NCI-H128 (cell line): ENCODE results near the gene FBXO5.
A peak's percentile ranks its signal among the peaks of the same experiment; 100 is the strongest.
"Not testable (repeated sequence)": the region's sequence is repeated elsewhere in the genome, so short reads cannot be mapped to it uniquely, and the experiment has no call there.

Source experiments
- DNase-seq: peaks from one replicate; lab custom pipeline; 2025; ENCODE audit not compliant: unreplicated experiment; lab: John Stamatoyannopoulos, UW

Gene FBXO5

DNA sequence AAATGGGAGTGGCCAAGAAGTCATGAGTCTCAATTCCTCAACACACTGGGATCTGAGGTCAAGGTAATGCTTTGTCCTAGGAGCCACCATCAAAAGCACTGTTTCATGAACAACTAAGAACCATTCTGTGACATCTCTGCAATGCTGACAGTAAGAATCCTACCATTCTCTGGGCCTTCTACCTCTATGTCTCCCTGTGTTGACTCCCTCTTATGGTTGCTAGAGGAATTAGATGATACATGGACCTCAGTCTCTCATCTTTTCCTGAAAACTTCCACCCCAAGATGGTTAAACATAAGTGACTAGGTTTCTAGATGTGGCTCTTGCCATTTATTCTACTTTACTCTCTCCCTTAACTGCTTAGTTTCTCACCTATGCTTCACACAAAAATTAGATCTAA is 10.6 kb upstream of the FBXO5 start:
- DNase-seq, result no peak

GRCh38 chr6:152986978-152987377 is 4.1 kb upstream of the FBXO5 start:
- DNase-seq, result no peak

- DNase-seq, result not testable (repeated sequence)
Observed at GRCh38 chr6:152985300-152985699, 2.5 kb upstream of the FBXO5 start.

DNA sequence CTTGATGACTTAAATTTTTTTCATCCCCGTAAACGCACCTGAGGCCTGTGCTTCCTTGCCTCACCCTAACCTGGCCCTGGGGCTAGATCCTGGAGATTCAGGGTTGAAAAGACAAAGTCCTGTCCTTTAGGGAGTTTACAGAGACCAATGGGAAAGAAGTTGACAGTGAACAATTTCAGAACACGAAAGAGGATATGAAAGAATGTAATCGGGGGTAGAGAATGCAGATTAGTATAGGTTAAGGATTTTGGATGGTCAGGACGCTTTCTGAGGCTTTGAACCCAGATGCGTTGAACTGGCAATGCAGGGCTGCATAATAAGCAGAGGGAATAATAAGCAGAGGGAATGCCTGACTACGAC is 1.7 kb upstream of the FBXO5 start:
- no peak for DNase-seq

GRCh38 chr6:152983637-152984512 is 1.0 kb upstream of the FBXO5 start:
- DNase-seq, result peak; percentile 95

DNA sequence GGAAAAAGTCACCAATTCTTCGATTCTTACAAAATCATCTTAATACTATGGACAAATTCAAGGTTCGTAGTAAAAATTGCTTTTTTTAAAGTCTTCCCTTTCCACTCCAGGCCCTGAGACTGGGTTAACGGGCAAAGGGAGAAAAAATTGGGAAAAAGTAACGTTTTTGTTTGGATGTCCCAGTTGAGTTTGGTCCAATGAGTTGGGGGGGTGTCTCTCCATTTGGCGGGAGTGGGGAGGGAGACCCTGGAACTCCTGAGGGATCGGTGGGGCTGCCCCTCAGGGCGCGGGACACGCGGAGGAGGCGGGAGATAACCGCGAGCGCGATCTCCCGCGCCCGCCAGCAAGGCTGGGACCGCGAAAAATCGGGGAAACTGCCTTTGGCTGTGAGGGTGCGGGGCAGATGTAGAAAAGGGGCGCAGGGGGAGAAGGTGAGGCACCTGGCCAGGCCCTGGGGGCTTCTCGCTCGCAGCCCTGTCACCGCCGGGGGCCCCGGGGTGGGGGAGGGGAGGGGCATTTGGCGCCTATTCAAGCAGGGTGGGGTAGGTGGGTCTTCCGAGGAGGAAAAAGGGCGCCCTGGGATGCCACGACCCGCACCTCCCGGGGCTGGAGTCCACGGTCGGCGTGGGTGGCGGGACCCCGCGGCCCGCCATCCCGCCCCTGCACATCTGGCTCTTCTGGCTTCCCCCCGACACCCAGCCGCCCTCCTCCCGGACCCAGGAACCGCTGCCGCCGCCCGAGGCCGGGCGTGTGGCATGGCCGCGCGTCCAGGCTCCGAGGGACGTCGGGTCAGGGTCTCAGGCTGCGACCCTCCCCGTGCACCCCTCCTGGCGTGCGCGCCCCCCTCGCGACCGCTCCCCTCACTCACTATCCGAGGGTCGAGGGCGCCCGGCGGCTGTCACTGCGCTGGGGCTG is 595 bp downstream of the FBXO5 start:
- no peak for DNase-seq

GRCh38 chr6:152981219-152981618 is 1.6 kb downstream of the FBXO5 start:
- DNase-seq, result no peak

DNA sequence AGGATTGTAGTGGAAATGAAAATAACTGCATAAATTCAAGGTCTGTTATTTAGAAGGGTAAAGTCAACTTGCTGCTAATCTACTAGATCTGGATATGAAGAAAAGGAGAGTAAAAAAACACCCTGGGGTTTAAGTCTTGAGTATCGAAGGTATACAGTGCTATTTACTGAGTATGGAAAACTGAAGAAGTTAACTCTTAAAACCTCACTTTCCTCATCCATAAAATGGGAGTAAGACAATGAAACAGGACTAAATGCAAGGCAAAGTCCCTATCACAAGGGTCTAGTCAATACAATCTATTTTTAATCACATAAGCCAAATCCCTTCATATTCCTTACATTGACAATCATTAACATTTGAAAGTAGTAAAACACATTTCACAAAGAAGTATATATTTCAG is 2.2 kb downstream of the FBXO5 start:
- DNase-seq, result no peak

- DNase-seq, result no peak
Observed at GRCh38 chr6:152979116-152979515, 3.7 kb downstream of the FBXO5 start.

DNA sequence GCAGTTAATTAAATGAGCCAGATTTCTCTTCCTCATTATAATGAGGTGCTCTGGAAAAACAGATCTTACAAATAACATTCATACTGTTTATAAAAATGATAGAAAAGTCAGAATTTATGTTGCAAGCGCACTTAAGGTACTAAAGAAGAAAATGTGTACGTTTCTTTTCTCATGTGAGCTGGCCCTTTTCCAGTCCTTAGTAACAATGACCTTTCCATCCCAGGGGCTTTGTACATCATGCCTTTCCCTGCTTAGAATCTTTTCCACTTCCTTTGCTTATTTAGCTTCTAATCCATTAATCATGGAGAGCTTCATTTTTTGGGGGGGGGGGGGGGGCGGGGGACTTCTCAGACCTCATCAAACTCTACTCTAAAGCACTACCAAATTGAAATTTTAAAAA is 4.8 kb downstream of the FBXO5 start:
- no peak for DNase-seq

DNA sequence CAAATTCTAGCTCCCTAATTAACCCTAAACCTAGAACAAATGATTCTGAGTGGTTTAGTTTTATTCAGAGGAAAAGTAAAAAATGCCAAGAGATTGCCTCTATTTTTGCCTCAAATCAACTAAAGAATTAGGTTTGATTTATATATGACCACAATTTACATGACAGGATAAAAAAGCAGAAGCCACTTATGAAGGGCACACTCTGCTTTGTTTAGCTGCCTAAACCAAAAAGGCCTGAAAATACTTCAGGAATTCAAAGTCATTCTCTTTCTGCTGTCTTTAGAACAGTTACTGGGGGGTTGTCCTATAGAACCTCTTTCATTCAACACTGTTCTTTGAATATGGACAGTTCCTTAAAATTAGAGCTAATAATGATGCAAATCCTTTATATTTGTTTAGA is 5.3 kb downstream of the FBXO5 start:
- DNase-seq, result no peak

DNA sequence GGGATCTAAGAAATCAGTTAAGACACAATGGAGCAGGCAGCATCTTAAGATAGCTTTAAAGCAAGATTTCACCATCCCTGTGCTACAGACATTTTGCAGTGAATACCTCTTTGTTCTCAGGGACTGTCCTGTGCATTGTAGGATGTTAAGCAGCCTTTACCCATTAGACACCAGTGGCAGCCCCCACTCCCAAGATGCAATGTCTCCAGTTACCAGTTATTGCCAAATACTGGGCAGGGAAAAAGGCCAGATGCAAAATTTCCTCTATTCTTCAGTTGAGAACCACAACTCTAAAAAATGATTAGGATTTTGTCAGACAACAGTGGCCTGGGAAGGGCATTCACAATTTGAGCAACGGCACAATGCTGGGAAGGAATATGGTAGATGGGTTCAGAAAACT is 6.1 kb downstream of the FBXO5 start:
- DNase-seq, result no peak

GRCh38 chr6:152975204-152975915 is 7.5 kb downstream of the FBXO5 start:
- DNase-seq, result no peak

GRCh38 chr6:152973916-152974315 is 8.9 kb downstream of the FBXO5 start:
- DNase-seq, result no peak

DNA sequence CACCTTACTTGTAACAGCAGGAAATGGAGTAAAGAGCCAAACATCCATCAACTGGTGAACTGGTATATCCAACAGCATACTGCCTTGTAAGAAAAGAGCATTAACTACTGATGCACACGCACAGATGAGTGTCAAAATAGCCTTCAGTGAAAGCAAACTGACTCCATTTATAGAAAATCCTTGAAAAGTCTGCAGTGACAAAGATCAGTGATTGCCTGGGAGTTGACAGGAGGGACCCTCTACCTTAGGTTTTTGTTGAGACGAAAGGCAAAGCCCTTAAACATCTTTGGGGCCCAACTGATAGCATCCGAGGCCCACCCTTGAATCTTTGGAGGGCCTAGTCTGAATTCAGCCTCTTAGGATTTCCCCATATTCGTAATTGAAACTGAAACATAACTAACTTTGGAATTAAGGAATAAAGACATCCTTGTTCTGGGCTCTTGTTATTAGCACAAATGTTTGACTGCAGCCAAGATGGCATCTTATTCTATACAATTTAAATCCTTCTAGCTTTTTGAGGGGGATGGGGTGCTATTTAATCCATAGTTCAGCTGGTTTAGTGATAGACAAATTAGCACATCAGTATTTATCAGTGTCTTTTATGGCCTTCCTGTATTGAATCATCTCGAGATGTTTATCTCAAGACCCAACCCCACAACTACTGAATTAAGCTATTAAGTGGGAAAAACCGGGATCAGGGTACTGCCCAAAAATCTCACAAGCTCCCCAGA is 13.0 kb downstream of the FBXO5 start:
- DNase-seq, result no peak

GRCh38 chr6:152966168-152966894 is 16.5 kb downstream of the FBXO5 start:
- DNase-seq, result not testable (repeated sequence)

DNA sequence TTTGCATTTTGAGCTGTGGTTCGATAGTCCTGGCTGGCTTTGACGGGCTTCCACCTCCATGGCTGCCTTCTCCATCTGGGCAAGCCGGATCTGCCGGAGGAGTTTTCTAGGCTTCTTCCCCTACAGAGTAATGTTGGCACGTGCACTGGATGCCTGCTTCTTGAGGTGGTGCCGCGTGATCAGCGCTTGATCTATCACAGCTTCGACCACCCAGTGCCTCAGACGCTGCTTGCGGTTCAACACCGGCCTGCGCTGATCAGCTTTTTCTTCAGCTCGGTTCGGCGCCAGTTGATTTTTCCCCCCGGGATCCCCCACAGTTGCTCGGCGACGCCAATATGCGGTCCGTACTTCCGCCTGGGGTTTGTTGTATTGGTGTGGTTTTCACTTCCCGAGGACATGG is 23.5 kb downstream of the FBXO5 start:
- DNase-seq, result no peak

GRCh38 chr6:152957796-152958195 is 25.0 kb downstream of the FBXO5 start:
- DNase-seq, result no peak

DNA sequence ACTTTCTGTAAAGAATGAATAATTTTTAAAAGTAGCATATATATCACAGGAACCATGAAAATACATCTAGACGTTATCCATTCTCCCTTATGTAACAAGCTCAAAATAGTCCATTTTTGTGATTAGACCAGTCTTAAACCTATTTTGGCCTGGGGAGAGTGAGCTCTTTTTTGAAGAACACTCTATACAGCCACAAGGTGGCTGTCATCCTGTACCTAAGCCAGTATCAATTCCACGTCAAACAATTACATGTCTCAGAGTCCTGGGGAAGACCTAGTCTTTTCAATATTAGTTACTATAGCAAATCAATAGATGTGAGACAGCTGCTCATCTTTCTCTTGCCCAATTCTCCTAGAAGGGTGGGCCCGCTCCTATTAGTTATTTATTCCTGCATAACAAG is 28.4 kb downstream of the FBXO5 start:
- no peak for DNase-seq

- DNase-seq, result no peak
Observed at GRCh38 chr6:152952866-152953509, 29.9 kb downstream of the FBXO5 start.
